ENCODE measurements around the gene CPT1C. TPM values are rescaled to one million over a fixed set of nuclear protein-coding genes. Genes with fewer than 3 reads are reported as not detected.
A peak's percentile ranks its signal among the peaks of the same experiment; 100 is the strongest.

Gene CPT1C
- total RNA-seq, 5 donors from 2014 or later (not counting 1 experiment from before 2014, with no cell fraction given) = 1.4 to 2.2 (median 1.5) TPM; not detected in 1

DNA sequence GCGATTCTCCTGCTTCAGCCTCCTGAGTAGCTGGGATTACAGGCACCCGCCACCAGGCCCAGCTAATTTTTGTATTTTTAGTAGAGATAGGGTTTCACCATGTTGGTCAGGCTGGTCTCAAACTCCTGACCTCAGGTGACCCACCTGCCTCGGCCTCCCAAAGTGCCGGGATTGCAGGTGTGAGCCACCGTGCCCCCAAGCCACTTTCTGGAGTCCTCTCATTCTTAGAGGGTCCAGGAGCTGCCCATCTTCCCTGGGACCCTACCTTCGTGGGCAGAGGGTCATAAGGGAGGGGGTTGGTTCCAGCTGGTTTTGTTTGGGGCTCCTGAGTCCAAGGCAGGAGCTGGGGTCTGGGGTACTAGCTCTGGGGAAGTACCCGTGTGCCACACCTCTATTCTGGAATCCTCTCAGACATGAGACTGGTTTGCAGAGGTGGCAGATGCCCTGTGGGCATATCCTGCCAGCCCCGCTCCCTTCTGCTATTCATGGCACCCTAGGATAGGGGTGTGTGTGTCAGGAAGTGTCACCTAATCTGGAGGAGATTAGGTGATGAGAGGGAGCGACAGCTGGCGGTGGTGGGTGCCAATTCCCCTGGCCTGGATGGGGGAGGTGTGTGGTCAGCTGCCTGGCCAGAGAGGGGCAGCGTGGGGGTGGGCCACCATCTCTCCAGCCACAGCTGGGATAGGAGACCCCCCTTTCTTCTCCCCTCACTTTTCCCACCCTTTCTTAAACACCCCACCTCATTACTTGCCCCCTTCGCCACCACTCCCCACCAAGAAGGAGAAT, 11.7 kb upstream of the CPT1C start:
- no peak overlapping the region for H3K4me3 ChIP-seq (ENCODE audit: control insufficient read depth in 1 of 2, extremely low read depth in 1 of 2, low read length in 1 of 2)
- H3K9me3 Mint-ChIP-seq = no peaks in the 10 kb centered on the region
- no peaks in the 10 kb centered on the region for H3K27me3 Mint-ChIP-seq
- no peaks in the 10 kb centered on the region for H3K9me3 ChIP-seq
- H3K27me3 ChIP-seq (replicated peaks in 1 of 2; ENCODE audit: control insufficient read depth in 2 of 2, extremely low read depth in 1 of 2, insufficient read depth in 2 of 2, low read length in 1 of 2) = no peaks in the 10 kb centered on the region
- WGBS (ENCODE audit: insufficient coverage) = 74% methylated on average over 5 of the region's 12 CpGs
- H3K27ac Mint-ChIP-seq = peak overlapping the region in 1 of 2 donors; percentile 91
- ChIA-PET CTCF (interaction anchor here in 1 of 2 donors (0.7 to 1.4 kb wide), 6 partner anchors 14 to 174 kb away, joined by 3 to 5 read pairs (median 4); partner anchors contain the start of genes BCL2L12 and IRF3), POLR2A (no interaction called here)
- H3K36me3 Mint-ChIP-seq = peaks cover 17% of the 10 kb centered on the region
- no peak for ATAC-seq (replicated peaks in 1 of 4)
- H3K27ac ChIP-seq (ENCODE audit: low read length) = peak overlapping the region; percentile 38
- peaks cover 4 to 53% of the 10 kb centered on the region in 2 experiments for H3K4me1 ChIP-seq (ENCODE audit: control insufficient read depth in 1 of 2, extremely low read depth in 1 of 2, insufficient read depth in 2 of 2, low read length in 2 of 2)
- DNase-seq = no peak
- peaks cover 7 to 29% of the 10 kb centered on the region in 2 donors for H3K36me3 ChIP-seq (ENCODE audit: control insufficient read depth in 2 of 2, extremely low read depth in 1 of 2, insufficient read depth in 1 of 2, low read length in 1 of 2)
- H3K4me1 Mint-ChIP-seq = peaks cover 30 to 44% (median 36%) of the 10 kb centered on the region in 3 donors
- H3K4me3 Mint-ChIP-seq = peak overlapping the region in 1 of 3 donors; percentile 94

DNA sequence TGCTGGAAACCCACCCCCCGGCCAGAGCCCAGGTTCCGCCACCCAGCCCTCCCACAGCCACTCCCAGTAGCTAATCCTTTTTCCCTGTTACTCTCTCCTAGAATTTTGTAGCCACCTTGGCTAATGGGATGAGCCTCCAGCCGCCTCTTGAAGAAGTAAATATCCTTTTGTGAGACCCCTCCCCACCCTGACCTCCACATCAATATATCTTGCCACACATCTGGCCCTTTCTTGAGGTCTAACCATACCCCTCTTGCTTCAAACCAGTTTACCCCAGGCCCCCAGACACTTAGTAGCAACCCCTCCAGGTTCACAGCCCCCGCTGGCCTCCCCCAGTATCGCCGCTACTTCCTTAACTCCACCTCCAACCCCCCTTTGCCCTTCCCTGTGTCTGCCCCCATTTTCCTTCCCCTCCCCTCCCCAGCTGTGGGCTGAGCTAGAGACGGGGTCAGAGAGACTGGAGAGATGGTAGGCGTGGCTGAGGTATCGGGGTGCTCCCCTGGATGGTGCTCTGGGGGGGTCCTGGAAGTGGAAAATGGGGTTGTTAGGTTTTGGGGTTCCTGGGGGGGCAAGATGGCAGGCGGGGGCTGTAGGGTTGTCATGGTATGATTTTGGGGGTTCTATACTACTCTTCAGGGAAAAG, 11.0 kb upstream of the CPT1C start:
- ATAC-seq (replicated peaks in 1 of 4) (no peak), DNase-seq (no peak)
- Mint-ChIP-seq H3K4me3 (peak overlapping the region in 1 of 3 donors; percentile 94), H3K36me3 (peaks cover 19% of the 10 kb centered on the region), H3K27me3 (no peaks in the 10 kb centered on the region), H3K9me3 (no peaks in the 10 kb centered on the region), H3K27ac (peak overlapping the region; percentile 58 to 74), H3K4me1 (peaks cover 30 to 44% (median 36%) of the 10 kb centered on the region in 3 donors)
- H3K27ac ChIP-seq (ENCODE audit: low read length) = peak overlapping the region; percentile 62
- H3K27me3 ChIP-seq (replicated peaks in 1 of 2; ENCODE audit: control insufficient read depth in 2 of 2, extremely low read depth in 1 of 2, insufficient read depth in 2 of 2, low read length in 1 of 2) = no peaks in the 10 kb centered on the region
- H3K4me1 ChIP-seq (ENCODE audit: control insufficient read depth in 1 of 2, extremely low read depth in 1 of 2, insufficient read depth in 2 of 2, low read length in 2 of 2) = peaks cover 4 to 56% of the 10 kb centered on the region in 2 experiments
- POLR2A ChIA-PET = interaction anchor here in 1 of 2 donors (0.6 kb wide), 2 partner anchors 40 to 454 kb away, joined by 5 to 9 read pairs; partner anchors contain the start of gene RRAS
- peaks cover 8 to 36% of the 10 kb centered on the region in 2 donors for H3K36me3 ChIP-seq (ENCODE audit: control insufficient read depth in 2 of 2, extremely low read depth in 1 of 2, insufficient read depth in 1 of 2, low read length in 1 of 2)
- 87% methylated on average over 4 of the region's 10 CpGs for WGBS (ENCODE audit: insufficient coverage)
- no peak overlapping the region for H3K4me3 ChIP-seq (ENCODE audit: control insufficient read depth in 1 of 2, extremely low read depth in 1 of 2, low read length in 1 of 2)
- no peaks in the 10 kb centered on the region for H3K9me3 ChIP-seq
- CTCF ChIA-PET = interaction anchor here in 1 of 2 donors (0.6 to 1.2 kb wide), 4 partner anchors 12 to 197 kb away, joined by 3 to 5 read pairs (median 3); partner anchors contain the start of genes BCL2L12 and IRF3

DNA sequence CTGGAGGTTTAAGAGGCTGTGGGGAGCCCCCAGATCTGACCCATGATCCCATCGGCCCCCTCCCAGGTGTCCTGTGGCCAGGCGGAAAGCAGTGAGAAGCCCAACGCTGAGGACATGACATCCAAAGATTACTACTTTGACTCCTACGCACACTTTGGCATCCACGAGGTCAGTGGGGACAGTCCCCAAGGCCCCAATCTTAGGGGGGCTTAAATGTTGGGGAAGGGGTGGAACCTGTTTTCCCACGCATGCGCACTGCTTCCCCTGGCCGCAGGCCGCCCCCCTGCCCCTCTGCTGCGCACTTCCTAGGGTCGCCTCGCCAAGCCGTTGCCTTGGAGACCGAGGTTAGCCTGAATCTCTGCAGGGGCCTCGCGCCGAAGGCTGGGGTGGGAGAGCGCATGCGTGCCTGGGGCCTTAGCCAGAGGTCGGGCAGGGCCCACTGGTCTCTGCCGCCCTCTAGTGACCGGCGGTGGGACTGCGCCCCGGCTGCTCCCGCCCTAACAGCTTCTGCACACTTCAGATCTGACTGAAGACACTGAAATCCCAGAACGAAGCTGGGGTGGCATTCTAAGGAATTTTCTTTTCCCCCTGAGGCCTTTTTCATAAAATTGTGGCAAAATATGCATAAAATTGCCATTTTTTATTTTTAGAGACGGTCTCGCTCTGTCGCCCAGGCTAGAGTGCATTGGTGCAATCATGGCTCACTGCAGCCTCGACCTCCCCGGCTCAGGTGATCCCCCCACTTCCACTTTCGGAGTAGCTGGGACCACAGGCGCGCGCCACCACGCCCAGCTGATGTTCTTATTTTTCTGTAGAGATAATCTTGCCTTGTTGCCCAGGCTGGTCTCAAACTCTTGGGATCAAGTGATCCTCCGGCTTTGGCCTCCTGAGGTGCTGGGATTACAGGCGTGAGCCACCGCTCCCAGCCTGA, 10.2 kb upstream of the CPT1C start:
- H3K27ac ChIP-seq (ENCODE audit: low read length) = peak overlapping the region; percentile 62
- Mint-ChIP-seq H3K36me3 (peaks cover 27% of the 10 kb centered on the region), H3K27me3 (no peaks in the 10 kb centered on the region), H3K9me3 (no peaks in the 10 kb centered on the region), H3K4me1 (peaks cover 30 to 44% (median 36%) of the 10 kb centered on the region in 3 donors), H3K27ac (peak overlapping the region in 1 of 2 donors; percentile 58), H3K4me3 (peak overlapping the region in 1 of 3 donors; percentile 23)
- ChIA-PET POLR2A (interaction anchor here in 1 of 2 donors (0.6 kb wide), 2 partner anchors 41 to 455 kb away, joined by 5 to 9 read pairs; partner anchors contain the start of gene RRAS), CTCF (interaction anchor here (0.6 to 1.1 kb wide), 7 partner anchors 13 to 198 kb away, joined by 3 to 6 read pairs (median 3); partner anchors contain the start of gene RRAS (in 1 of the 2))
- no peak overlapping the region for H3K4me3 ChIP-seq (ENCODE audit: control insufficient read depth in 1 of 2, extremely low read depth in 1 of 2, low read length in 1 of 2)
- DNase-seq (peak; percentile 79 to 97 (median 91)), ATAC-seq (replicated peaks in 1 of 4) (peak in 3 of 4 experiments; percentile 6 to 29 (median 10))
- no peaks in the 10 kb centered on the region for H3K9me3 ChIP-seq
- no peaks in the 10 kb centered on the region for H3K27me3 ChIP-seq (replicated peaks in 1 of 2; ENCODE audit: control insufficient read depth in 2 of 2, extremely low read depth in 1 of 2, insufficient read depth in 2 of 2, low read length in 1 of 2)
- WGBS (ENCODE audit: insufficient coverage) = 32% methylated on average over 31 of the region's 40 CpGs
- H3K36me3 ChIP-seq (ENCODE audit: control insufficient read depth in 2 of 2, extremely low read depth in 1 of 2, insufficient read depth in 1 of 2, low read length in 1 of 2) = peaks cover 8 to 44% of the 10 kb centered on the region in 2 donors
- H3K4me1 ChIP-seq (ENCODE audit: control insufficient read depth in 1 of 2, extremely low read depth in 1 of 2, insufficient read depth in 2 of 2, low read length in 2 of 2) = peaks cover 4 to 54% of the 10 kb centered on the region in 2 experiments

DNA sequence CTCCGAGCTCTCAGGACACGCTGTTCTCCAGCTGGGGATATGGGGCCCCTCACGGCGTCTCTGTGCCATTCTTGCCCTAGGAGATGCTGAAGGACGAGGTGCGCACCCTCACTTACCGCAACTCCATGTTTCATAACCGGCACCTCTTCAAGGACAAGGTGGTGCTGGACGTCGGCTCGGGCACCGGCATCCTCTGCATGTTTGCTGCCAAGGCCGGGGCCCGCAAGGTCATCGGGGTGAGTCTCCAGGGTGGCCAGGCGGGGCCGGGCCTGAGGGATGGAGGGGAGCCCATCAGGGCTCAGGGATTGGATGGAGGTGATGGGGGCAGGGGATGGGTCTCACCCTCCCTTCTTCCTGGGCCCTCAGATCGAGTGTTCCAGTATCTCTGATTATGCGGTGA, 9.1 kb upstream of the CPT1C start:
- Mint-ChIP-seq H3K4me3 (no peak overlapping the region), H3K27ac (no peak overlapping the region), H3K4me1 (peaks cover 21 to 33% (median 28%) of the 10 kb centered on the region in 3 donors), H3K27me3 (no peaks in the 10 kb centered on the region), H3K9me3 (no peaks in the 10 kb centered on the region), H3K36me3 (peaks cover 32% of the 10 kb centered on the region)
- Histone ChIP-seq H3K36me3 (ENCODE audit: control insufficient read depth in 2 of 2, extremely low read depth in 1 of 2, insufficient read depth in 1 of 2, low read length in 1 of 2) (peaks cover 8 to 54% of the 10 kb centered on the region in 2 donors), H3K27me3 (replicated peaks in 1 of 2; ENCODE audit: control insufficient read depth in 2 of 2, extremely low read depth in 1 of 2, insufficient read depth in 2 of 2, low read length in 1 of 2) (no peaks in the 10 kb centered on the region), H3K4me1 (ENCODE audit: control insufficient read depth in 1 of 2, extremely low read depth in 1 of 2, insufficient read depth in 2 of 2, low read length in 2 of 2) (peaks cover 4 to 47% of the 10 kb centered on the region in 2 experiments), H3K9me3 (no peaks in the 10 kb centered on the region), H3K4me3 (ENCODE audit: control insufficient read depth in 1 of 2, extremely low read depth in 1 of 2, low read length in 1 of 2) (no peak overlapping the region), H3K27ac (ENCODE audit: low read length) (no peak overlapping the region)
- ATAC-seq (replicated peaks in 1 of 4) (no peak), DNase-seq (no peak)
- POLR2A ChIA-PET = no interaction called here
- WGBS (ENCODE audit: insufficient coverage) = 95% methylated on average over 12 of the region's 19 CpGs
- CTCF ChIA-PET = interaction anchor here in 1 of 2 donors (1.1 kb wide), 1 partner anchor 38 kb away, joined by 5 read pairs; no protein-coding TSS in a partner anchor

DNA sequence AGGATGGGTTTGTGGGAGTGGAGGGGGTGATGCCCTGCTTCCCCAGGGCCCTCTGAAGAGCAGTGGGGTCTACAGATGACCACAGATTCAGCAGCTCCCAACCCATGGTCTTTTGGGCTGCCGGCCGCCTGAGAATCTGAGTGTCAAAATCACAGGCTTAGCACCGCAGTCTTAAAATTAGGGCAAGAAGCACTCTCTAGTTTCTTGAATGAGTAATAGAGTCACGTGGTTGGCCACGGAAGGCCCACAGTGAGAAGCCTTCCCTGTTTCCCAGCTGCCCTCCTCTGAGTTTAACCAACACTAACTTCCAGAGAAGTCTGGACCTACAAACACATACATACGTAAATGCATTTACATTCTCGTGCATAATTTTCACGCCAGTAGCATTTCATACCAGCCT, 8.6 kb upstream of the CPT1C start:
- WGBS (ENCODE audit: insufficient coverage) = 73% methylated on average over 8 of the region's 8 CpGs
- peaks cover 21 to 29% (median 28%) of the 10 kb centered on the region in 3 donors for H3K4me1 Mint-ChIP-seq
- no peaks in the 10 kb centered on the region for H3K27me3 Mint-ChIP-seq
- no peaks in the 10 kb centered on the region for H3K9me3 ChIP-seq
- peaks cover 11 to 58% of the 10 kb centered on the region in 2 donors for H3K36me3 ChIP-seq (ENCODE audit: control insufficient read depth in 2 of 2, extremely low read depth in 1 of 2, insufficient read depth in 1 of 2, low read length in 1 of 2)
- ChIA-PET CTCF (no interaction called here), POLR2A (no interaction called here)
- no peak overlapping the region for H3K27ac ChIP-seq (ENCODE audit: low read length)
- H3K9me3 Mint-ChIP-seq = no peaks in the 10 kb centered on the region
- H3K27me3 ChIP-seq (replicated peaks in 1 of 2; ENCODE audit: control insufficient read depth in 2 of 2, extremely low read depth in 1 of 2, insufficient read depth in 2 of 2, low read length in 1 of 2) = no peaks in the 10 kb centered on the region
- H3K4me1 ChIP-seq (ENCODE audit: control insufficient read depth in 1 of 2, extremely low read depth in 1 of 2, insufficient read depth in 2 of 2, low read length in 2 of 2) = peaks cover 4 to 47% of the 10 kb centered on the region in 2 experiments
- H3K36me3 Mint-ChIP-seq = peaks cover 32% of the 10 kb centered on the region
- ATAC-seq (replicated peaks in 1 of 4) = no peak
- no peak overlapping the region for H3K4me3 ChIP-seq (ENCODE audit: control insufficient read depth in 1 of 2, extremely low read depth in 1 of 2, low read length in 1 of 2)
- no peak overlapping the region for H3K27ac Mint-ChIP-seq
- no peak for DNase-seq
- no peak overlapping the region for H3K4me3 Mint-ChIP-seq

Measured in T-cell (primary cell).